NCI-H2029 treated with DMSO at 0.1 percent for 48 hours (cell line): ENCODE data around the gene ERVK3-1.

ENCODE experiments used
- DNase-seq: peaks from one replicate; lab custom pipeline; 2025; lab: John Stamatoyannopoulos, UW

The ERVK3-1 gene

DNA sequence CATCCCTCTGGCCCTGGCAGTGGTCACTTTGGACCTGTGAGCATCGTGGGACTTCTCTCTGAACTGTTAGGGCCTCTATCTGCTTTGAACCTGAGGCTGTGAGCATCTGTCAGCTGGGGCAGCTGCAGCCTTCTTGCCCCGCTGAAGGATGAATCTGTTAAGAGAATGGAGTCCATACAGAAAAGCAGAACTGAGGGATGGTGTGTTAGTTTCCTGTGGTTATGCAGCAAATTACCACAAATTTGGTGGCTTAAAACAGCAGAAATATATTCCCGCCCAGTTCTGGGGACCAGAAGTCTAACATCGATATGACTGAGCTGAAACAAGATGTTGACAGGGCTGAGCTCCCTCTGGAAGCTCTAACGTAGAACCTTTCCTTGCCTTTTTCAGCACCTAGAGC, 59.0 kb downstream of the ERVK3-1 start:
- no peak for DNase-seq
